Pancreas (tissue), 10 donors: Measurements from ENCODE around the gene DGCR8. TPM values are rescaled to one million over a fixed set of nuclear protein-coding genes. Genes with fewer than 3 reads are reported as not detected.

ENCODE experiments used
- ATAC-seq, 4 donors: fragments of 200-7000 bp; cut with Tn5 transposase; one replicate each; pipeline versions ENCODE4 v1.8.0 to v1.9.1; 2020; ENCODE audit warnings: mild to moderate bottlenecking in 4 of 4, moderate library complexity in 4 of 4
- DNase-seq, 6 donors: peaks; one replicate each; pipeline ENCODE4 v3.0.0-alpha.2; 2020
- FAIRE-seq: peaks from 2 replicates; lab custom pipeline; 2012; peaks lifted over from hg19 to GRCh38; lab: Jason Lieb, UNC
- H3K27ac ChIP-seq, 4 donors: fragments of 200-600 bp; sonication (generic); 1 replicate in 3 of 4; 2 replicates in 1 of 4; pipeline versions ENCODE4 v1.5.0 to v1.8.0; 2020
- H3K27me3 ChIP-seq, 4 donors: fragments of 200-600 bp; one replicate each; pipeline ENCODE4 v1.8.0; 2021
- H3K36me3 ChIP-seq, 3 donors: fragments of 200-600 bp; sonication (generic) in 1 of 3; one replicate each; pipeline versions ENCODE4 v1.5.0 to v1.8.0; 2020 to 2021
- H3K4me1 ChIP-seq, 3 donors: fragments of 200-600 bp; one replicate each; pipeline ENCODE4 v1.8.0; 2021
- H3K4me3 ChIP-seq, 4 donors: fragments of 200-600 bp; sonication (generic) in 2 of 4; one replicate each; pipeline versions ENCODE4 v1.5.0 to v1.8.0; 2020 to 2021
- H3K9me3 ChIP-seq, 4 donors: fragments of 200-600 bp; one replicate each; pipeline ENCODE4 v1.8.0; 2021
- CTCF ChIP-seq, 4 donors: fragments of 200-600 bp; sonication (generic) in 3 of 4; IDR thresholded peaks; one replicate each; pipeline versions ENCODE4 v1.5.0 to v1.8.0; 2021; ENCODE audit warnings: antibody characterized with exemption in 4 of 4
- WGBS, 2 donors: extraction: QIAGEN DNeasy Blood & Tissue Kit; methylation state at CpG; one replicate each; pipeline ENCODE4 v1.1.7; 2013; 5-methylcytosine and 5-hydroxymethylcytosine counted together
- intact Hi-C, 3 donors: fragments of 100-400 bp; cut with DNase I; formaldehyde crosslinking; loops; one replicate each; pipeline versions ENCODE4 v1.11.1 to v1.14.2; 2022
- polyA plus RNA-seq, 2 donors: library from polyadenylated mRNA; stranded (reverse); fragments of 200-250 nt; gene quantifications; one replicate each; pipeline ENCODE4 v1.2.3, GENCODE V29; 2013
- total RNA-seq, 6 donors: library from RNA; stranded (reverse); fragmentation: NEBNext Ultra II Directional in 4 of 6; extraction: Animal tissue kit (Norgen Biotek cat#: 25700) in 4 of 6; gene quantifications; one replicate each; pipeline versions ENCODE4 v1.2.1 to v1.2.4, GENCODE V29; 2021 to 2023
- donor health status: healthy with polysubstance abuse.
- donor health status: DM: no; HTN: no; CAD: no; lungs with moderate emphysema.
- donor health status: DM: no; HTN: no; CAD: no.
- donor health status: control.
- donor health status: control.
- donor health status: Bipolar disorder and iron deficiency.
- donor health status: DM: yes; HTN: yes; CAD: no.
- donor health status: DM: no; HTN: no; CAD: no.
- donor health status: DM: no; HTN: no; CAD: no.
- donor health status: DM: yes; HTN: yes; CAD: no.

DGCR8 gene
- total and polyA plus RNA-seq, 8 donors = 14.9 to 31.9 (median 18.9) TPM

- H3K9me3 ChIP-seq = no peaks in the 10 kb centered on the region
- no peak for ATAC-seq
- no peaks in the 10 kb centered on the region for H3K27me3 ChIP-seq
- intact Hi-C loops = no loop called here
- no peak for TF ChIP-seq CTCF (IDR thresholded peaks at IDR 0.05)
- peaks cover 9 to 49% (median 25%) of the 10 kb centered on the region in 3 donors for H3K36me3 ChIP-seq
- H3K4me3 ChIP-seq = no peak overlapping the region
- H3K4me1 ChIP-seq = peaks cover 16 to 28% (median 18%) of the 10 kb centered on the region in 3 donors
- 93 to 96% methylated on average over 20 of the region's 20 CpGs for WGBS, 2 donors
- no peak overlapping the region for H3K27ac ChIP-seq
- DNase-seq = no peak
- no peak for FAIRE-seq
Observed at GRCh38 chr22:20085651-20086050, 5.6 kb downstream of the DGCR8 start.

- TF ChIP-seq CTCF (IDR thresholded peaks at IDR 0.05) = no peak
- no peak for DNase-seq
- ATAC-seq = no peak
- intact Hi-C loops = no loop called here
- WGBS, 2 donors = 91 to 92% methylated on average over 24 of the region's 24 CpGs
- no peak for FAIRE-seq
- Histone ChIP-seq H3K9me3 (no peaks in the 10 kb centered on the region), H3K4me3 (no peak overlapping the region), H3K4me1 (peaks cover 15 to 25% (median 15%) of the 10 kb centered on the region in 3 donors), H3K27ac (no peak overlapping the region), H3K36me3 (peaks cover 9 to 54% (median 25%) of the 10 kb centered on the region in 3 donors), H3K27me3 (no peaks in the 10 kb centered on the region)
Observed at GRCh38 chr22:20086101-20086599, 6.1 kb downstream of the DGCR8 start.

GRCh38 chr22:20086763-20087162 is 6.7 kb downstream of the DGCR8 start:
- DNase-seq (no peak), FAIRE-seq (no peak), ATAC-seq (no peak)
- no peaks in the 10 kb centered on the region for H3K27me3 ChIP-seq
- TF ChIP-seq CTCF (IDR thresholded peaks at IDR 0.05) = no peak
- H3K9me3 ChIP-seq = no peaks in the 10 kb centered on the region
- H3K27ac ChIP-seq = no peak overlapping the region
- WGBS, 2 donors = 96 to 99% methylated on average over 5 of the region's 5 CpGs
- H3K4me3 ChIP-seq = no peak overlapping the region
- H3K36me3 ChIP-seq = peaks cover 9 to 60% (median 27%) of the 10 kb centered on the region in 3 donors
- peaks cover 9 to 19% (median 9%) of the 10 kb centered on the region in 3 donors for H3K4me1 ChIP-seq
- intact Hi-C loops = no loop called here

- H3K27me3 ChIP-seq = no peaks in the 10 kb centered on the region
- H3K4me1 ChIP-seq = peaks cover 4 to 15% (median 5%) of the 10 kb centered on the region in 3 donors
- H3K27ac ChIP-seq = no peak overlapping the region
- 87 to 92% methylated on average over 14 of the region's 14 CpGs for WGBS, 2 donors
- FAIRE-seq (no peak), ATAC-seq (no peak), DNase-seq (no peak)
- H3K4me3 ChIP-seq = no peak overlapping the region
- no peak for TF ChIP-seq CTCF (IDR thresholded peaks at IDR 0.05)
- intact Hi-C loops = no loop called here
- H3K9me3 ChIP-seq = no peaks in the 10 kb centered on the region
- peaks cover 9 to 68% (median 35%) of the 10 kb centered on the region in 3 donors for H3K36me3 ChIP-seq
Observed at GRCh38 chr22:20087319-20088262, 7.5 kb downstream of the DGCR8 start.
